ENCODE measurements around the gene BHLHE41. TPM values are rescaled to one million over a fixed set of nuclear protein-coding genes. Genes with fewer than 3 reads are reported as not detected.

BHLHE41 gene
- total and polyA plus RNA-seq, 2 donors, result 0.61 to 9.8 TPM

Other genes with a start within 250 kb of the BHLHE41 start
- 6.4 TPM for gene RASSF8, start 166.4 kb downstream of the BHLHE41 start, total RNA-seq
- gene RASSF8, start 166.4 kb downstream of the BHLHE41 start, polyA plus RNA-seq, result 15.3 TPM
- 4.0 TPM for gene SSPN, start 70.5 kb upstream of the BHLHE41 start, total RNA-seq
- gene SSPN, start 70.5 kb upstream of the BHLHE41 start, polyA plus RNA-seq, result 6.0 TPM